ENCODE results near the gene ZNF600.
"Not testable (repeated sequence)": the region's sequence is repeated elsewhere in the genome, so short reads cannot be mapped to it uniquely, and the experiment has no call there.

The ZNF600 gene

GRCh38 chr19:52786464-52787354, at the start of gene ZNF600:
Gene ZNF600 (minus strand): TSS chr19:52786791. CDS start chr19:52778888, 7,903 bp downstream.
- DNase-seq (ENCODE audit: low read depth in 2 of 2): peak; percentile 60 to 75

DNA sequence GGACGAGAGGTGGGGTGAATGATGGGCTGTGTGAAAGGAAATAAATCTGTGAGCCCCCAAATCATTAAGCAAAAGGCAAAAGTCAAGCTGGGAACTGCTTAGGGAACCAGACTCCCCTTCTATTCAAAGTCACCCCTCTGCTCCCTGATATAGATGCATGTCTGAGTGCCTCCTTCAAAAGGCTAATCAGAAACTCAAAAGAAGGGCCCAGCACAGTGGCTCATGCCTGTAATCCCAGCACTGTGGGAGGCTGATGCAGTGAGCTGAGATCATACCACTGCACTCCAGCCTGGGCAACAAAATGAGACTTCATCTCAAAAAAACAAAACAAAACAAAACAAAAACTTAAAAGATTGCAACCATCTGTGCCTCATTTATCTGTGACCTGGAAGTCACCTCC, 47.7 kb upstream of the ZNF600 start:
- not testable (repeated sequence) for DNase-seq (ENCODE audit: low read depth in 2 of 2)

DNA sequence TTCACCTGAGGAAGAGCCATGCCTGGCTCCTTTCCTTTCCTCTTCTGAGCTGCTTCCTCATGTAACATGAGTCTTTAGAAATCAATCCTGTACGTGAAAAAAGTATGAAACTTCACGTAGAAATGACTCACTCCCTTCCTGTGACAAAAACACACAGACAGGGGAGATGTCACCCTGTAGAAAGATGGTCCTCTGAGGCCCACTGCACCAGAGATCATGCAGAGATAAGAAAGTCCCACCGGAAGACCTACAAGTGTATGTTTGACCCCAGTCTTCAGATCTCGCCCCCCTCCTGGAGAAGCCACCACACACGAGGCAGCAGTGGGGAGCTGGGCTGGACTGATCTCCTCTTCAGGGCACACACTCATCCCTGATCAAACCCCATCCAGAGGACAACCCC, 47.0 kb upstream of the ZNF600 start:
- DNase-seq (ENCODE audit: low read depth in 2 of 2): not testable (repeated sequence)

GRCh38 chr19:52829866-52830265, 43.3 kb upstream of the ZNF600 start:
- DNase-seq (ENCODE audit: low read depth in 2 of 2): not testable (repeated sequence)

GRCh38 chr19:52825765-52826164, 39.2 kb upstream of the ZNF600 start:
- no peak for DNase-seq (ENCODE audit: low read depth in 2 of 2)

- no peak for DNase-seq (ENCODE audit: low read depth in 2 of 2)
These were observed 37.1 kb upstream of the ZNF600 start for GRCh38 chr19:52823676-52824075.

DNA sequence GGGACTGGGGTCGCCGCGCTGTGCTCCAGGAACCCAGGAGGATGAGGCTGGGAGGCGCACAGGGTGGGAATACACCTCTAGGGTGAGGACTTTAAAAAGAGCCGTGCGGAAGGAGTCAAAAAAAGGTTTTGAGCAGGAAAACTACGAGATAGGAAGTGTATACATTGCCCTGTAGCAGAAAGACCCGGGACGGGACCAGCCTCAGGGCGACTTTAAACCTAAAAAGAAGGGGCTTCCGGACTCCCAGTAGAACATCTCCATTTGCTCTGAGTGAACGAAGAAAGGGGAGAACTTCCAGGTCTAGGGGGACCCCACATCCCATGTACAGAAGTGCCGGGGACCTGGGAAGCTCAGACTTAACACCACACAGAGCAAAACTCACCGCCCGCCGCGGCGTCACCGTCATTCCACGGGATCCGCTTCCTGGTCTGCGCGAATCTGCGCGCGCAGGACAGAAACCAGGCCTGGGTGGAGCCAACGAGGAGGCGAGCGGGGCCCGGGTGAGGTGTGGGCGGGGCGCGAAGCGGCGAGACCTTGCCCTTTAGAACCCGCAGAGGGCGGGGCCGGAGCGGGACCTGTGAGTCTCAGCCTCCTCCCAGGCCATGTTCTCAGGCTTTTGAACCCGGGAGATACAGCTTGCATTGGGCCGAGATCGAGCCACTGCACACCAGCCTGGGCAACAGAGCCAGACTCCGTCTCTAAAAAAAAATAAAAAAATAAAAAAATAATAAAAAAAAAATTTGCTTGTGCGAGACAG, 34.8 kb upstream of the ZNF600 start, which contains the start of gene ZNF28:
Gene ZNF28, minus strand, starts transcription at position 430 of the 757 bp plus-strand sequence. CDS start 3,675 bp downstream, outside the sequence.
- peak; percentile 38 to 50 for DNase-seq (ENCODE audit: low read depth in 2 of 2)

GRCh38 chr19:52820472-52821203, 34.0 kb upstream of the ZNF600 start:
- not testable (repeated sequence) for DNase-seq (ENCODE audit: low read depth in 2 of 2)

GRCh38 chr19:52809801-52810200, 23.2 kb upstream of the ZNF600 start:
- DNase-seq (ENCODE audit: low read depth in 2 of 2): no peak

DNA sequence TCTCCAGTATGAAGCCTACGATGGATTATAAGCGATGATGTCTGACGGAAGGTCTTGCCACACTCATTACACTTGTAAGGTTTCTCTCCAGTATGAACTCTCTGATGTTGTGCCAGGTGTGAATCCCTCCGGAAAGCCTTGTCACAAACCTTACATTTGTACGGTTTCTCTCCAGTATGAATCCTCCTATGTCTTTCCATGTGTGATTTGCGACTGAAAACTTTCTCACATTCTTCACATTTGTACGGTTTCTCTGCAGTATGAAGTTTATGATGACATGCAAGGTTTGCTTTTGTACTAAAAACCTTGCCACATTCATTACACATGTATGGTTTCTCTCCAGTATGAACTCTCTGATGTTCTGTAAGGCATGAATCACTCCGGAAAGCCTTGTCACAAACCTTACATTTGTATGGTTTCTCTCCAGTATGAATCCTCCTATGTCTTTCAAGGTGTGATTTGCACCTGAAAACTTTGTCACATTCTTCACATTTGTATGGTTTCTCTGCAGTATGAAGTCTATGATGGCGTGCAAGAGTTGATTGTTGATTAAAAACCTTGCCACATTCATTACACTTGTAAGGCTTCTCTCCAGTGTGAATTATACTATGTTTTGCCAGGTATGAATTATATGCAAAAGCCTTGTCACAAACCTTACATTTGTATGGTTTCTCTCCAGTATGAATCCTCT, 13.5 kb upstream of the ZNF600 start:
- DNase-seq (ENCODE audit: low read depth in 2 of 2): not testable (repeated sequence)

- no peak for DNase-seq (ENCODE audit: low read depth in 2 of 2)
These were observed 2.8 kb upstream of the ZNF600 start for GRCh38 chr19:52789440-52789839.

- no peak for DNase-seq (ENCODE audit: low read depth in 2 of 2)
These were observed 520 bp downstream of the ZNF600 start for GRCh38 chr19:52786078-52786463.

- no peak for DNase-seq (ENCODE audit: low read depth in 2 of 2)
These were observed 1.1 kb downstream of the ZNF600 start for GRCh38 chr19:52785506-52785905.

GRCh38 chr19:52782864-52783263, 3.7 kb downstream of the ZNF600 start:
- not testable (repeated sequence) for DNase-seq (ENCODE audit: low read depth in 2 of 2)

DNA sequence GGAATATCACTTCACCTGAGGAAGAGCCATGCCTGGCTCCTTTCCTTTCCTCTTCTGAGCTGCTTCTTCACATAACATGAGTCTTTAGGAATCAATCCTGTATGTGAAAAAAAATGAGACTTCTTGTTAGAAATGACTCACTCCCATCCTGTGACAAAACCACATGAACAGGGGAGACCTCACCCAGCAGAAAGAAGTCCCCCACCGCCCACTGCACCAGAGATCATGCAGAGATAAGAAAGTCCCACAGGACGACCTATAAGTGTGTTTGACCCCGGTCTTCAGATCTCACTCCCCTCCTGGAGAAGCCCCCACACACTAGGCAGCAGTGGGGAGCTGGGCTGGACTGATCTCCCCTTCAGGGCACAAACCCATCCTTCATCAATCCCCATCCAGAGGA, 7.8 kb downstream of the ZNF600 start:
- peak; percentile 13 to 27 for DNase-seq (ENCODE audit: low read depth in 2 of 2)

DNA sequence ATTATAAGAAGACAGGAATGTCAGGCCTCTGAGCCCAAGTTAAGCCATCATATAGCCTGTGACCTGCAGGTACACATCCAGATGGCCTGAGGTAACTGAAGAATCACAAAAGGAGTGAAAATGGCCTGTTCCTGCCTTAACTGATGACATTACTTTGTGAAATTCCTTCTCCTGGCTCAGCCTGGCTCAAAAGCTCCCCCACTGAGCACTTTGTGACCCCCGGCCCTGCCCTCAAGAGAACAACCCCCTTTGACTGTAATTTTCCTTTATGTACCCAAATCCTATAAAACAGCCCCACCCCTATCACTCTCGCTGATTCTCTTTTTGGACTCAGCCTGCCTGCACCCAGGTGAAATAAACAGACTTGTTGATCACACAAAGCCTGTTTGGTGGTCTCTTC, 30.1 kb downstream of the ZNF600 start:
- DNase-seq (ENCODE audit: low read depth in 2 of 2): not testable (repeated sequence)

DNA sequence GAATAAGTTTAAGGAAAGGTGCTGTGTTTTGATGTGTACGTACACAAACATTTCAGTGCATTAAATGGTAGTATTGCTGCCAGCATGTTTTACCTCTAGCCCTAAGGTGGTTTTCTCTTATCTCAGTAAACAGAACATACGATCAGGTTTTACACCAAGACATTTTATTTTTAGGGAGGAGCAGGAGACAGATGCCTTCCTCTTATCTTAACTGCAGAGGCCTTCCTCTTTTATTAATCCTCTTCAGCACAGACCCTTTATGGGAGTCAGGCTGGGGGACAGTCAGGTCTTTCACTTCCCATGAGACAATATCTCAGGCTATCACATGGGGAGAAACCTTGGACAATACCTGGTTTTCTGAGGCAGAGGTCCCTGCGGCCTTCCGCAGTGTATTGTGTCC, 36.8 kb downstream of the ZNF600 start:
- no peak for DNase-seq (ENCODE audit: low read depth in 2 of 2)

- no peak for DNase-seq (ENCODE audit: low read depth in 2 of 2)
These were observed 38.1 kb downstream of the ZNF600 start for GRCh38 chr19:52748336-52748950.

DNA sequence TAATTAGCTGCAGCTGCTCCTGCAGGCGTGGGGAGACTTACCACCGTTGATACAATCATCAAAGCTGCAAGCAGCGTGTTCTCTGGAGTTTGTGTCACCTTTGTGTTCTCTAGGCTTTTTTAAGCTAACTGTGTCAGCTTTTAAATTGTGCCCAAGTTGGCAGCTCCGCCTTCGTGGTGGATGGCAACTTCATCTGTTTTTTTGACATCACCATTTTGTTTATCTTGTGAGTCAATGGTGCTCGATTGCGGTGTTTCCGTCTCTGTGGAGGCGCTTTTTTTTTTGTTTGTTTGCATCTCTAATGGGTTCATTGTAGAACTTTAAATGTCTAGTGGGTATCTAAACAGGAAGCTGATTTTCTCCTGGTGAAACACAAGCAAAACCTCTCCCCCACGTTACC, 40.7 kb downstream of the ZNF600 start:
- DNase-seq (ENCODE audit: low read depth in 2 of 2): not testable (repeated sequence)

- no peak for DNase-seq (ENCODE audit: low read depth in 2 of 2)
These were observed 43.5 kb downstream of the ZNF600 start for GRCh38 chr19:52743091-52743490.

DNA sequence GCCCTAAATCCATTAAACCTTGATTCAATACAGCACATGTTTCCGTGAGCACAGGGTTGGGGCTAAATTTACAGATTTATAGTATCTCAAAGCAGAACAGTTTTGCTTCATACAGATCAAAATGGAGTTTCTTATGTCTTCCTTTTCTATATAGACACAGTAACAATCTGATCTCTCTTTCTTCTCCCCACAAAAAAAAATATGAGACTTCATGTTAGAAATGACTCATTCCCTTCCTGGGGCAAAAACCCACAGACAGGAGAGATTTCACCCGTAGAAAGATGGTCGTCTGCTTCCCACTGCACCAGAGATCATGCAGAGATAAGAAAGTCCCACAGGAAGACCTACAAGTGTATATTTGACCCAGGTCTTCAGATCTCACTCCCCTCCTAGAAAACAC, 44.1 kb downstream of the ZNF600 start:
- DNase-seq (ENCODE audit: low read depth in 2 of 2): no peak
